Activated CD8-positive, alpha-beta memory T cell treated with anti-CD3 and anti-CD28 coated beads for 1 hour (primary cell): Measurements from ENCODE around the gene GZF1.
A peak's percentile ranks its signal among the peaks of the same experiment; 100 is the strongest.
"Not testable (repeated sequence)": the region's sequence is repeated elsewhere in the genome, so short reads cannot be mapped to it uniquely, and the experiment has no call there.

ENCODE experiments used
- DNase-seq, 2 donors: peaks; one replicate each; pipeline ENCODE4 v3.0.0-alpha.2; 2020; ENCODE audit warnings: low read depth in 1 of 2; ENCODE audit errors: extremely low read depth in 1 of 2

GZF1 gene

GRCh38 chr20:23344336-23344735, 17.6 kb upstream of the GZF1 start:
- no peak for DNase-seq

DNA sequence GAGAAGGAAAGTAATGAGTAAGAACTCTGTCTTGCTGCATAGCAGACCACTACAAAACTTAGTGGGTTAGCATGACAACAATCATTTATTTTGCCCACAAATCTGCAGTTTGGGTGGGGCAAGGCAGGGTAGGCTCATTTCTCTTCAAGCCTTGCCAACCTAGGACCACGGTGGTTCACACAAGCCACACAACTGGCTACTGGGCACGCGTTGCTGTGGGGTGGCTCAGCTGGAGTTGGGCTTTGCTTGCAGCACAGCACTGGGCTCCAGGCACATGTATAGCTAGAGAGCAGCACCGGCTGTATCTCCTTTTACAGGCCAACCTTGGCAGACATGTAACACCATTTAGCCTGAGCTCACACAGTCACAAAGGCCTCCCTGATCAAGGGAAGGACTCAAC, 16.0 kb upstream of the GZF1 start:
- no peak for DNase-seq

GRCh38 chr20:23347791-23348190, 14.2 kb upstream of the GZF1 start:
- DNase-seq: no peak

- DNase-seq: not testable (repeated sequence)
Observed at GRCh38 chr20:23348510-23348909, 13.5 kb upstream of the GZF1 start.

DNA sequence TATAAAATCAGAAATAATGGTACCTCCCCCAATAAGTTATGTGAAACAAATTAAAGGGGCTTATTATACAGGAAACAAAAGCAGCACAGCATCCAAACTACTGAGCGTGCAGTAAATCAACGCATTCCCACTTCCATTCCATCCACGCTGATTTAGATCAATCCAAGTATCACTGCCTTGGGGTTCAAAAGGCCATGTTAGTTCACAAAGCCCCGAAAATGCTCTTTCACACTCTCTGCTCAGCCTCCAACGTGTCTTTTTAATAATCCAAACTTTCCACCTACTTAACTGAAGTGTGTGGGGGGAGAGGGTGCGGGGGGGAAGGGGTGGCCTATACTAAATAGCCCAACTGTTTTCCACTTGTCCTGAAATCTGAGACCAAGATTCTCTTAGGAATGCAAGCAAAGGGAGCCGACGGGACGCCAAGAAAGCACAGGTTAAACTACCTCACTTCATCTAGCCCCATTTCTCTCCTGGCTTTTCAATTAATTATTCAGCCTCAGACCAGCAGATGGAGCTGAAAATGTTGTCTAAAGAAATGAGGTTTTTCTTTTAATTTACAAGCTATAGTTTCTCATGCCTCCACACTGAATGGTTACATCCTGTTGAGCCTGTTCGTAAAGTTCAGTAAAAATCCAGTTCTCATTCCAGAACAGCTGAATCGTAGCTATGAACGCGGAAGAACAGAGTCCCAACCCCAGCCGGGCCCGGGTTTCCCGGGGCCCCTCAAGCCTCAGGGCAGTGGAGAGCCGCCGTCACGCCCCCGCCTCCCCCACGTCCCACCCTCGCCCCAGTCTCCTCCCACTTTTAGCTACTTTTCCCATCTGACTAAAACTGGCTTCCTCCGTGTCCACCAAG, 12.4 kb upstream of the GZF1 start:
- DNase-seq: peak; percentile 44 to 60

DNA sequence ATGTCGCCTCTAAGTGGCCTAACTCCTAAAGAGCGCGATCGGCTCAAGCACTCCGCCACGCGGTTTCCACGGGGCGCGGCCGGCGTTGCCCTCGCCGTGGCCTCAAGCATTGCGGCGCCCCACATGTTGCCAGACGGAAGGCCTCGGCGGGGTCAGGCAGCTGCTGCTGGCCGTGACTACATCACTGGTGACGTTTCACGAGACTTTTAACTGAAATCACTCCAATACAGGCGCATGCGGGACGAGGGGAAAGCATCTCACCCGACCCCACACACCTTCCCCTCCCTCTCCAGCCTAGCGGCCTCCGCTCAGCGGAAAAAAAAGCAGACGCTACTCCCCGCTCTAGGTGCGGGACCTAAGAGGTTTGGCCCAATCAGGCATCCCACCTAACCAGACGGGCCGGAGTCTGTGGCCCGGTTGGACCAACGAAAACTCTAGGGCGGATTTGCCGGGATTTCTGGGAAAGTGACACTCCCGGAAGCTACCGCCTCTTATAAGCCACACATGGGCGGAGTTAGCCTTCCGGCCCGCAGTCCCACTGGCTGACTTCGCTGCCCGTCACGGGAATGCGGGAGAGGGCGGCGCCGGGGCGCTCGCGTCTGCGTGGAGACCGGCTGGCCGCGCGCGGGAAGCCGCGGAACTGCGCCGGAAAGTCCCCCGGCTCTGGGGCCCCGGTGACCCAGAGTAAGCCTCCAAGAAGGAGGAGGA, 11.6 kb upstream of the GZF1 start, which contains the start of gene NXT1:
TSS of gene NXT1 (plus strand) at position 596 of the 708 bp plus-strand sequence. CDS start 3,251 bp downstream, outside the sequence.
- peak; percentile 91 to 93 for DNase-seq

DNA sequence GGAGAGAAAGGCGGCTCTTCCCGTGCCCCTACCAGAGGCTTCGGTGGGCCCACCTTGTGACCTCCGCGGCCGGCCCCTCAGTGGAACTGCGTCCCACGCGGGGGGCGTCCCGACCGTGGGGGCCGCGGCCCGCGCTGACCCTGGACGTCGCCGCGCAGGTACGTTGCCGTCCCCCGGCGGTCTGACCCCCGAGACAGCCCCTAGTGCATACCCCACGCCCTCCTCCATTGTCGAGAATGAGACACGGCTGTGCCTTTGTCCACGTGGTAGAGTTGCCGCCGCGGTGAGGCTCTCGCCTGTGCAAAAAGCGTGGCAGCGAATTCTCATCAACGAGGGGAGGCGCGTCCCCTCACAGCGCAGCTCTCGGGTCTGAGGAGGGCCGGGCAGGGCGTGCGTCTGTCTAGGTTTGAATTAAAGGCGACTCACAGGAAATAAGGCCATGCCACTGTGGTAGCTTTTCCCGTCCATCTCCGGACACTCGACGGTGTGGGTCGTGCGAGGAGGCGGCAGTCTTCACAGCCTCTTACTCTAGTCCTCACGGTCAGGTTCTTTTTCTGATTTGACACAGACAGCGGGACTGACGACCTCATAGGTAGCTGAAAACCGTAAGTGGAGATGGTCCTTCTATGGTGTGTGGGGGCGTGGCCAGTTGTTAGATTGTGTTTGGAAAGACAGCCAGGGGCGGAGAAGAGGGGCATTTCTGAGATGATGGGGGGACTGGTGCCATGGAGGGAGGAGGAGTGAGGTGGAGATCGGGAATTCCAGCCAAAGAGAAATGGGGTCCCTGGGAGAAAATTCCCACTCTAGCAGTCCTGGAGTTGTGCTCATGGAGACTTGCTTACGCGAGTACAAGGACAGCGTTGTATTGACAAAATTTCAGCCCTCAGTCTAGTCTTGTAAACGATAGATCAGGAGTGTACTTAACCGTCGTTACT, 10.8 kb upstream of the GZF1 start:
- DNase-seq: peak in 1 of 2 donors; percentile 38

- no peak for DNase-seq
Observed at GRCh38 chr20:23356203-23356602, 5.8 kb upstream of the GZF1 start.

DNA sequence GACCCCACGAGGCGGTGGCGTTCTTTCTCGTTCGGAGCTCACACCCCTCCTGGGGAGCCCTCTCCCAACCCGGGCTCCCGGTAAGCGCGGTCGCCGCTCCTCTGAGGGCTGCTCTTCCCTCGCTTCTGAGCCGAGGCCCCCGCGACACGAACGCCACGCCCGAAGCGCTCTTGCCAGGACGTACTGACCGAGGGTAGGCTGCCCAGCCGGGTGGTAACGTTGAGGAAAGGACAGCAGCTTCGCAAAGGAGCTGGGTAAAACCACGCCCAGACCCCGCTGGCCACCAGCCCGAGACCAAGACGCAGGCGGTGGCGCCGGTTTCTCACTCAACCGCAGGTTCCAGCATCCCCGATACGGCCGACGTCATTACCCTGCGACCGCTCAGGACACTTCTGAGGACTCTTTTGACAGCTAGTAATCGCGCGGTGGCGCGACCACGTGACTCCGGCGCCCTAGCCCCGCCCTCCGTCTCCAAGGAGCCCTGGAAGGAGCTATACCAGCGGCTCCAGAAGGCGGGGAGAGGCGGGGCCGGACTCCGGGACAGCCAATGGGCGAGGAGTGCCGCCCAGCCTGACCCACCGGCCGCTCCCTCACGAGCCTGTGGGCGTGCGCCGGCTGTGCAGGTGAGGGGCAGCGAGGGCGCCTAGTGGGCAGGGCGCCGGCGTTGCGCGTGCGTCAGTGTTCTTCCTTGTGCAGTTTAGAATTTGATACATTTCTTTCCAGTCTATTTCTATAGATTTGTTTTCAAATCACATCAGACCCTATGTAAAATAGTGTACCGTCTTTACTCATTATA, 4.0 kb upstream of the GZF1 start:
- peak; percentile 99 to 100 for DNase-seq

DNA sequence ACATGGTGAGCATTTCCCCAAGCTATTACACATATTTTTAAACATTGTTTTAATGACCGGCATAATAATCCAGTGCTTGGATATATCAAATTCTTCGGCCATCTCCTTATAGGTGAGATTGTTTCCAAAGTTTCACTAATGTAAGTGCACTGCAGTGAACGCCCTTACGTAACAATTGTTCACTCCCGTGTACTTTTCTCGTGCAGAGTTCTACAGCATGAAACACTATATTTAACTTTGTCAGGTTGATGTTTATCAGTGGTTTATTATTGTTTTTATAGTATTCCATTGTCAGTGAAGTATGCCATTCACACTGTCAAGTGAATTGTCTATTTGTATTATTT, 3.4 kb upstream of the GZF1 start:
- DNase-seq: no peak

DNA sequence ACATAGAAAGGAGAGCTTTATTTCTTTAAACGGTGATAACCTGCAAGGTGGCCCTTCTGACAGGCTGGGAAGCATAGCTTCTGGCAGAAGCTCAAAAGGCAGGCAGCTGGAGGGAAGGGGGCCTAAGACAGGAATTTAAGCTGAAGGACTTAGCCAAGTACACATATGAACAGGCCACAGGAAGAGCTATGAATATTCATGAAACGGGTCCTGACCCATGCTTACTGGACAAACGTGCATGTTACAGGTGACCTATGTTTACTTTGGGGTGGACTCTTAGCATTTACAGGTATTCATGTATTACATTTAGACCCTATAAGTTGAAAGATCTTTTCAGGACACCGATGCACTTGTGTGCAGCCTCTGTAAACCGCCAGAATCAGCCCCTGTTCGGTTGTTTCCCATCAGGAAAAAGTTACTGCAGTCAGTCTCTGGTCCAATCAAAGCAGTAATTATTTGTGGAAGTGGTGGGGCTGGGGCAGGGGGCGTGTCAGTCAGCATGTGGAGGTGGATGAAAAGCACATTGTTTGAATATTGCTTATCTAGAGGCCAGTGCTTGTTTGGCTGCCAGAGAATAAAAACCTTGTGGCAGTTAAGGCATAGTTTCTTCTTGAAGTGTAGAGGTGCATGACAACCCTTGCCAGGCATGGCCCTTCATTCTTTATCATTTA, 2.9 kb upstream of the GZF1 start:
- no peak for DNase-seq

- DNase-seq: no peak
Observed at GRCh38 chr20:23360531-23360930, 1.5 kb upstream of the GZF1 start.

- no peak for DNase-seq
Observed at GRCh38 chr20:23361119-23361475, 885 bp upstream of the GZF1 start.

DNA sequence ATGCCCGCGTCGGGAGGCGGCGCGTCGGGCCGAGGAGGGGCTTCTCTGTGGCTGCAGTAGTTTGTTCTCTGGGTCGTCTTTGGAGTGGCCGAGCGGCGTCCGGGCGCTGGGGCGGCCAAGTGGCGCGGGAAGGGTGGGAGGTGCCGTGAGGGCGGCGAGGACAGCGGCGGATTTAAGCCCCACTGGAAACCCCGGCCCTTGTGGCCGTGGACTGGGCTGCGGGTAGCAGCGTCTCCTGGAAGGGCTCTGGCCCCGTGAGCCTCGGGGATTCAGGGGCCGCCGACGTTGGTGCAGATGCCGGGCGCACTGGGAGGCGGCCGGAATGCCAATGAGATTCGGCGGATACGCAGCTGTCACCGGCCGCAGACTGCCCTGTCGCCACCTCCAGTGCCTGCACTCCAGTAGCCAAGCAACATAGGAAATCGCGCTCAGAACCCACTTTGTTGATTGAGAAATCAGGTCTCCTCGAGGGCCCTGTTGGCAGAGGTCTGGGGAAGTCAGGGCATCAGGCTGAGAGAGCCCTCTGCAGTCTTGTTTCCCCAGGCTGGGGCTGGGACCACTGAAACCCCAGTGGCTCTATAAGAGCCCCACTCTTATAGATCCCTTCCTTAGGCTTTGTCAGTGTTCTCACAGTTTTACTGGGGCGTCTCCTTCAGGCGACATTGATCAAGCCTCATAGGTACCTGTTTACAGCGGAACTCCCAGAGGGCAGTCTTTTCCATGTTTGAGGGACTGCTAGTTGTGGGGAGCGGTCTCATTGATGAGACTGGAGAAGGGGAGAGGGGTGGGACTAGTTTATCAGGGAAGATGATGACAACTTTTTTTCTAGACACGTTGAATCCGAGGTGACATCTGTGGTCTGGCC, 642 bp downstream of the GZF1 start:
- DNase-seq: no peak

- DNase-seq: no peak
Observed at GRCh38 chr20:23363257-23363649, 1.3 kb downstream of the GZF1 start.

- no peak for DNase-seq
Observed at GRCh38 chr20:23365390-23366165, 3.6 kb downstream of the GZF1 start.

- no peak for DNase-seq
Observed at GRCh38 chr20:23366384-23366783, 4.4 kb downstream of the GZF1 start.

DNA sequence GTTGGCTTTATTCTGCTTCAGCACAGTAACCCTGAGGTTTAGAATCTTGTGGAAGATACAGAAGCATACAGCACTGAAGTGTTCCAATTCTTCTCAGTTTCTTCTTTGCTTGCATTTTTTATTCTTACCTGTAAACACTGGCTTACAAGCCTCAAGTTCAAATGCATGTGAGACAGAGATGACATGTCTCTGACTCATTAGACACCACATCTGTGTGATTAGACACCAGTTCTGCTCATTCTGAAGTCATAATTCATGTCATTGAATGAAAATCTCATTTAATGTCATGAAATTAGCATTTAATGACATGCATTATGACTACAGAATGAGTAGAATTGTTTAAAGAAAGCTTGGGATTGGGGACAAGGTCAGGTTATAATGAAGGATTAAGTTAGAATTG, 5.8 kb downstream of the GZF1 start:
- no peak for DNase-seq
